ENCODE results near the gene HES6.

DNA sequence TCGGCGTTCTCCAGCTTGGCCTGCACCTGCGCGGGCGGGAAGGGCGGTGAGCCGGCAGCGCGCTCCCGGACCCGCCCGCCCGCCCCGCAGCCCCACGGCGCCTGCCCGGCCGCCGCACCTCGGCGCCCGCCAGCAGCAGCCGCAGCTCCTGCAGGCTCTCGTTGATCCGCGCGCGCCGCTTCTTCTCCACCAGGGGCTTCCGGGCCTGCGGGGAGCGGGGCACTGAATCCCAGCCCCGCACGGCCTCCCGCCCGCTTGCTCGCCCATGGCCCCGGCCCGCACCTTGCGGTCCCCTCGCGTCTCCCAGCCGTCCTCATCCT, 335 bp downstream of the HES6 start:
- TF ChIP-seq, protein P1, sequence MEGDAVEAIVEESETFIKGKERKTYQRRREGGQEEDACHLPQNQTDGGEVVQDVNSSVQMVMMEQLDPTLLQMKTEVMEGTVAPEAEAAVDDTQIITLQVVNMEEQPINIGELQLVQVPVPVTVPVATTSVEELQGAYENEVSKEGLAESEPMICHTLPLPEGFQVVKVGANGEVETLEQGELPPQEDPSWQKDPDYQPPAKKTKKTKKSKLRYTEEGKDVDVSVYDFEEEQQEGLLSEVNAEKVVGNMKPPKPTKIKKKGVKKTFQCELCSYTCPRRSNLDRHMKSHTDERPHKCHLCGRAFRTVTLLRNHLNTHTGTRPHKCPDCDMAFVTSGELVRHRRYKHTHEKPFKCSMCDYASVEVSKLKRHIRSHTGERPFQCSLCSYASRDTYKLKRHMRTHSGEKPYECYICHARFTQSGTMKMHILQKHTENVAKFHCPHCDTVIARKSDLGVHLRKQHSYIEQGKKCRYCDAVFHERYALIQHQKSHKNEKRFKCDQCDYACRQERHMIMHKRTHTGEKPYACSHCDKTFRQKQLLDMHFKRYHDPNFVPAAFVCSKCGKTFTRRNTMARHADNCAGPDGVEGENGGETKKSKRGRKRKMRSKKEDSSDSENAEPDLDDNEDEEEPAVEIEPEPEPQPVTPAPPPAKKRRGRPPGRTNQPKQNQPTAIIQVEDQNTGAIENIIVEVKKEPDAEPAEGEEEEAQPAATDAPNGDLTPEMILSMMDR (IDR thresholded peaks at IDR 0.05): no peak
- TF ChIP-seq EP300 (IDR thresholded peaks at IDR 0.05) (no peak), POLR2A (IDR thresholded peaks at IDR 0.05) (no peak), POLR2AphosphoS5 (IDR thresholded peaks at IDR 0.05) (no peak)

Data from upper lobe of left lung (tissue), 4 donors.